NT2/D1 (cell line): ENCODE results near the gene CACNA1C.

Source experiments
- DNase-seq: peaks from one replicate; pipeline ENCODE4 v3.0.0-alpha.2; 2011; ENCODE audit warnings: low read depth, low spot score
- H3K27me3 ChIP-seq: 2 replicates; pipeline ENCODE4 v1.6.0; 2011; ENCODE audit warnings: mild to moderate bottlenecking; ENCODE audit not compliant: insufficient read length, insufficient read depth
- H3K36me3 ChIP-seq: 2 replicates; pipeline ENCODE4 v1.6.1; 2011; ENCODE audit warnings: mild to moderate bottlenecking, low read length, mixed read lengths; ENCODE audit not compliant: insufficient read depth, insufficient read length
- H3K4me1 ChIP-seq: 2 replicates; pipeline ENCODE4 v1.5.1; 2011; ENCODE audit not compliant: insufficient read depth, insufficient read length
- H3K4me3 ChIP-seq: 2 replicates; pipeline ENCODE4 v1.5.1; 2011; ENCODE audit warnings: low read depth; ENCODE audit not compliant: insufficient read length
- H3K9ac ChIP-seq: 2 replicates; pipeline ENCODE4 v1.6.0; 2011; ENCODE audit warnings: low read depth; ENCODE audit not compliant: insufficient read length
- H3K9me3 ChIP-seq: 2 replicates; pipeline ENCODE4 v1.5.1; 2011; ENCODE audit warnings: mild to moderate bottlenecking, low read length; ENCODE audit not compliant: insufficient read depth
- SUZ12 ChIP-seq: IDR thresholded peaks from 2 replicates; pipeline ENCODE4 v1.6.1; 2011; ENCODE audit not compliant: insufficient read length, insufficient read depth; ENCODE audit errors: extremely low read depth
- YY1 ChIP-seq: IDR thresholded peaks from 2 replicates; pipeline ENCODE4 v1.6.1; 2011; ENCODE audit not compliant: insufficient read length, insufficient read depth
- ZNF274 ChIP-seq: IDR thresholded peaks from 2 replicates; pipeline ENCODE4 v1.6.1; 2011; ENCODE audit warnings: mild to moderate bottlenecking, low read depth, low read length

The CACNA1C gene

GRCh38 chr12:2378835-2379330 lies 326.1 kb downstream of the CACNA1C start:
- TF ChIP-seq YY1 (no peak), ZNF274 (no peak)
- H3K9ac ChIP-seq: no peak overlapping the region
- H3K36me3 ChIP-seq: no peaks in the 10 kb centered on the region
- no peak overlapping the region for H3K4me3 ChIP-seq
- peaks cover 15% of the 10 kb centered on the region for H3K4me1 ChIP-seq
- no peaks in the 10 kb centered on the region for H3K9me3 ChIP-seq
- peaks cover 9% of the 10 kb centered on the region for H3K27me3 ChIP-seq
- DNase-seq: no peak

GRCh38 chr12:2380946-2381345 lies 328.2 kb downstream of the CACNA1C start:
- Histone ChIP-seq H3K36me3 (no peaks in the 10 kb centered on the region), H3K4me1 (peaks cover 8% of the 10 kb centered on the region), H3K4me3 (no peak overlapping the region), H3K27me3 (peaks cover 4% of the 10 kb centered on the region), H3K9me3 (no peaks in the 10 kb centered on the region), H3K9ac (no peak overlapping the region)
- no peak for DNase-seq
- TF ChIP-seq YY1 (no peak), ZNF274 (no peak), SUZ12 (no peak)

GRCh38 chr12:2382370-2383155 lies 329.8 kb downstream of the CACNA1C start:
- TF ChIP-seq ZNF274: no peak
- TF ChIP-seq SUZ12: no peak
- TF ChIP-seq YY1: no peak
- no peak for DNase-seq
- Histone ChIP-seq H3K9ac (no peak overlapping the region), H3K4me1 (peaks cover 3% of the 10 kb centered on the region), H3K9me3 (no peaks in the 10 kb centered on the region), H3K4me3 (no peak overlapping the region), H3K36me3 (no peaks in the 10 kb centered on the region), H3K27me3 (no peaks in the 10 kb centered on the region)

- Histone ChIP-seq H3K9ac (no peak overlapping the region), H3K4me1 (no peaks in the 10 kb centered on the region), H3K27me3 (no peaks in the 10 kb centered on the region), H3K36me3 (no peaks in the 10 kb centered on the region), H3K4me3 (no peak overlapping the region), H3K9me3 (no peaks in the 10 kb centered on the region)
- no peak for DNase-seq
- no peak for TF ChIP-seq SUZ12
- no peak for TF ChIP-seq ZNF274
- TF ChIP-seq YY1: no peak
Measured at GRCh38 chr12:2383325-2384028, 330.7 kb downstream of the CACNA1C start.

- Histone ChIP-seq H3K36me3 (no peaks in the 10 kb centered on the region), H3K4me3 (no peak overlapping the region), H3K4me1 (no peaks in the 10 kb centered on the region), H3K9me3 (no peaks in the 10 kb centered on the region), H3K27me3 (no peaks in the 10 kb centered on the region), H3K9ac (no peak overlapping the region)
- DNase-seq: no peak
- TF ChIP-seq ZNF274 (no peak), SUZ12 (no peak), YY1 (no peak)
Measured at GRCh38 chr12:2384029-2384386, 331.2 kb downstream of the CACNA1C start.

GRCh38 chr12:2384533-2385351 lies 332.0 kb downstream of the CACNA1C start:
- Histone ChIP-seq H3K27me3 (no peaks in the 10 kb centered on the region), H3K4me1 (no peaks in the 10 kb centered on the region), H3K9ac (no peak overlapping the region), H3K36me3 (no peaks in the 10 kb centered on the region), H3K4me3 (no peak overlapping the region), H3K9me3 (no peaks in the 10 kb centered on the region)
- no peak for DNase-seq
- TF ChIP-seq YY1 (no peak), ZNF274 (no peak), SUZ12 (no peak)

- Histone ChIP-seq H3K36me3 (no peaks in the 10 kb centered on the region), H3K4me1 (no peaks in the 10 kb centered on the region), H3K9me3 (no peaks in the 10 kb centered on the region), H3K4me3 (no peak overlapping the region), H3K27me3 (no peaks in the 10 kb centered on the region), H3K9ac (no peak overlapping the region)
- TF ChIP-seq ZNF274: no peak
- TF ChIP-seq YY1: no peak
- TF ChIP-seq SUZ12: no peak
- DNase-seq: no peak
Measured at GRCh38 chr12:2385529-2385928, 332.7 kb downstream of the CACNA1C start.
